ENCODE results near the gene LRRC23. TPM values are rescaled to one million over a fixed set of nuclear protein-coding genes. Genes with fewer than 3 reads are reported as not detected.

The LRRC23 gene
- total and polyA plus RNA-seq, 2 of the 13 experiments (the other 11 are each of a cell fraction or from before 2014, with no cell fraction given) = 6.0 to 7.8 TPM

- intact Hi-C loops (cut with micrococcal nuclease; ENCODE audit: unreplicated experiment) = no loop called here
- ChIA-PET POLR2A (no interaction called here), CTCF (ENCODE audit: low intra/inter-chr PET ratio, low total read pairs) (no interaction called here)
- Histone ChIP-seq H3K4me2 (ENCODE audit: low read depth, low read length) (no peak overlapping the region), H3K27me3 (ENCODE audit: control insufficient read depth in 1 of 2, insufficient read depth in 2 of 2, low read length in 2 of 2) (no peaks in the 10 kb centered on the region), H3K79me2 (ENCODE audit: insufficient read depth, low read length) (no peaks in the 10 kb centered on the region), H3K9me3 (ENCODE audit: low read length) (no peaks in the 10 kb centered on the region), H3K4me3 (replicated peaks in 1 of 3; ENCODE audit: insufficient read depth in 1 of 3, low read depth in 2 of 3, low read length in 3 of 3) (no peak overlapping the region), H3K4me1 (ENCODE audit: insufficient read depth, low read length) (no peaks in the 10 kb centered on the region), H4K20me1 (ENCODE audit: insufficient read depth, low read length) (no peaks in the 10 kb centered on the region), H3K27ac (ENCODE audit: extremely low read length, insufficient read depth, low read length) (no peak overlapping the region), H3K9ac (ENCODE audit: insufficient read depth, low read depth, low read length) (no peak overlapping the region), H2AFZ (ENCODE audit: low read length) (no peak overlapping the region), H3K36me3 (replicated peaks in 1 of 2; ENCODE audit: control insufficient read depth in 1 of 2, insufficient read depth in 2 of 2, low read length in 2 of 2) (peaks cover 44 to 86% of the 10 kb centered on the region in 2 experiments)
- FAIRE-seq (no peak), ATAC-seq (no peak), DNase-seq (ENCODE audit: low spot score) (no peak)
- no TSS peak for BruUV-seq (replicated peaks)
- no peak for TF ChIP-seq ZNF597 (CRISPR knock-in tag; IDR thresholded peaks at IDR 0.05)
- TF ChIP-seq ZBTB39 (CRISPR knock-in tag; IDR thresholded peaks at IDR 0.05) = no peak
- TF ChIP-seq BHLHE40 (IDR thresholded peaks at IDR 0.05; ENCODE audit: low read length) = no peak
- no peak for TF ChIP-seq ZNF232 (CRISPR knock-in tag; IDR thresholded peaks at IDR 0.05; ENCODE audit: borderline replicate concordance)
- no peak for TF ChIP-seq ZNF180 (CRISPR knock-in tag; IDR thresholded peaks at IDR 0.05; ENCODE audit: borderline replicate concordance, low read depth)
- no peak for TF ChIP-seq ZNF282 (IDR thresholded peaks at IDR 0.05; ENCODE audit: partially characterized antibody)
- TF ChIP-seq CCDC6 (CRISPR knock-in tag; IDR thresholded peaks at IDR 0.05) = no peak
- TF ChIP-seq ETV5 (CRISPR knock-in tag; IDR thresholded peaks at IDR 0.05; ENCODE audit: borderline replicate concordance) = no peak
- TF ChIP-seq TAF15 (IDR thresholded peaks at IDR 0.05; ENCODE audit: low read depth, low read length, poor library complexity, severe bottlenecking) = no peak
- no peak for TF ChIP-seq ISX (CRISPR knock-in tag; conservative IDR thresholded peaks at IDR 0.05)
- TF ChIP-seq ZNF839 (CRISPR knock-in tag; IDR thresholded peaks at IDR 0.05; ENCODE audit: borderline replicate concordance) = no peak
- no peak for TF ChIP-seq SKIL (CRISPR knock-in tag; IDR thresholded peaks at IDR 0.05; ENCODE audit: borderline replicate concordance)
- TF ChIP-seq ZNF503 (CRISPR knock-in tag; IDR thresholded peaks at IDR 0.05) = no peak
- no peak for TF ChIP-seq ZNF256 (CRISPR knock-in tag; conservative IDR thresholded peaks at IDR 0.05)
- TF ChIP-seq MAFF (IDR thresholded peaks at IDR 0.05; ENCODE audit: low read depth, low read length) = no peak
- TF ChIP-seq ZNF205 (CRISPR knock-in tag; IDR thresholded peaks at IDR 0.05) = no peak
- 93% methylated on average over 8 of the region's 9 CpGs for WGBS (ENCODE audit: low lambda C conversion rate)
- in situ Hi-C loops (cut with HindIII; ENCODE audit: extremely low pct_ligation_motif_present, low pct_unique_long_range_greater_than_20kb) = no loop called here
These were observed 44.5 kb upstream of the LRRC23 start for GRCh38 chr12:6860116-6860515.
